Stimulated activated CD4-positive, alpha-beta T cell treated with anti-CD3 and anti-CD28 coated beads, Interleukin-1b, Interleukin-23, amount 100 ng/mL, for 4 hours (primary cell): ENCODE data around the gene ALDOB.
"Not testable (repeated sequence)": the region's sequence is repeated elsewhere in the genome, so short reads cannot be mapped to it uniquely, and the experiment has no call there.

ENCODE experiments used
- DNase-seq, 2 donors: peaks; one replicate each; pipeline ENCODE4 v3.0.0-alpha.2; 2020; ENCODE audit warnings: low read depth in 2 of 2

Gene ALDOB

DNA sequence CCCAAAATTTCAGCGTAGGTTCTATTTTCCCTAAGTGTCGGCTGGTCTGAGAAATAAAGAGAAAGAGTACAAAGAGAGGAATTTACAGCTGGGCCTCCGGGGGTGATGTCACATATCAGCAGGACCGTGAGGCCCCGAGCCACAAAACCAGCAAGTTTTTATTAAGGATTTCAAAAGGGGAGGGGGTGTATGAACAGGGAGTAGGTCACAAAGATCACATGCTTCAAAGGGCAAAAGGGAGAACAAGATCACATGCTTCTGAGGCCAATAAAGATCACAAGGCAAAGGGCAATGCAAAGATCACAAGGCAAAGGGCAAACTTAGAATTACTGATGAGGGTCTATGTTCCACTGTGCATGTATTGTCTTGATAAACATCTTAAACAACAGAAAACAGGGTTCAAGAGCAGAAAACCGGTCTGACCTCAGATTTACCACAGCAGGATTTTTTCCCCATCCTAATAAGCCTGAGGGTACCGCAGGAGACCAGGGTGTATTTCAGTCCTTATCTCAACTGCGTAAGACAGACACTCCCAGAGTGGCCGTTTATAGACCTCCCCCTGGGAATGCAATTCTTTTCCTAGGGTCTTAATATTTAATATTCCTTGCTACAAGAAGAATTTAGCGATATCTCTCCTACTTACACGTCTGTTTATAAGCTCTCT is 50.6 kb downstream of the ALDOB start, which contains the start of gene BAAT:
TSS of gene BAAT (minus strand) at position 134 of the 664 bp plus-strand sequence. CDS start 13,602 bp downstream, outside the sequence.
- DNase-seq = not testable (repeated sequence)

GRCh38 chr9:101383361-101383760 is 52.2 kb downstream of the ALDOB start:
- no peak for DNase-seq

GRCh38 chr9:101381833-101382342 is 53.7 kb downstream of the ALDOB start:
- DNase-seq = no peak

- no peak for DNase-seq
Observed at GRCh38 chr9:101381118-101381517, 54.5 kb downstream of the ALDOB start.

DNA sequence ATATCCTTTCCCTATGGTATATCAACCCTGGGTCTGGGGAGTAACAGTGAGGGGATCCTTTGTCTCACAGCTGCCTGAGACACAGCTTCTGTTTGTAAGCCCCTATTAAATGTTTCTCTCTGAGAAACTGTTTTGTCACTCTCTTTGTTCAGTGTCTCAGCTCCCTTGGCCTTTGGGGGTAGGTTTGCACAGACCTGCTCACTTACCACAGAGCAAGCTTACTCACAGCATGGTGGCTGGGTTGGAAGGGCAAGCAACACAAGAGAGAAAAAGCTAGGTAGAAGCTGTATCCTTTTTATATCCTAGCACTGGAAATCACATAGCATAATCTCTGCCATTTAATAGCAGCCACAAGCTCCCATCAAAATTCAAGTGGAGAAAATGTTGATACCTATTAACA is 55.3 kb downstream of the ALDOB start:
- no peak for DNase-seq

- no peak for DNase-seq
Observed at GRCh38 chr9:101376111-101376848, 59.3 kb downstream of the ALDOB start.

DNA sequence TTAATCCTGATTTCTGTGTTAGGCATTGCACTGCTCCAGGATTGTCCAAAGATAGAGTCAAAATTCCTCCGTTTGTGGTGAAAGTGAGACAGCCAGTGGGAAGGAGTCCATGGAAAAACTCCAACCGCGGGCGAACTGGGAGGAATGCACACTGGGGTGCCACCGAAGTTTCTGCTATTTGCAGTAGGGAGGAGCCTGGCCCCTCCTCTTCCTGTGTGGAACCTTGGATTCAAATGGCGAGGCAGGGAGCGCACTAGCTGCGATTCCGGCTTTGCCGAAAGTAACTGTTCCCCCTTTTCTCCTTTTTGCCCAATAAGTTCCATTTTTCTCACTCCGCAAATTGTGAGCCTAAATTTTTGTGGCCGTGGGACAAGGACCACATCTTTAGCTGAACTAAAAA is 60.0 kb downstream of the ALDOB start:
- no peak for DNase-seq

GRCh38 chr9:101372327-101373118 is 63.1 kb downstream of the ALDOB start:
- no peak for DNase-seq

DNA sequence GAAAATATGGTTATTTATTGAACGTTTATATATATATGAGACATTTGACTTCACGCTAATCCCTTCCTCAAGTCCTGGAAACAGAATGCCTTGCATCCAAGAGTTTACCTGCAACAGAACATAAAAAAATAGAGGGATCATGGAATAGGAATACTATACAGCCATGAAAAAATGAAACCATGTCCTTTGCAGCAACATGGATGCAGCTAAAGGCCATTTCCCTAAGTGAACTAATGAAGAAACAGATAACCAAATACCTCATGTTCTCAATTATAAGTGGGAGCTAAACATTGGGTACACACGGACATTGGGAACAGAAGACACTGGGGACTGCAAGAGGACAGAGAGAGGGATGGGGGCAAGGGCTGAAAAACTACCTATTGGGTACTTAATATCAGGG is 63.8 kb downstream of the ALDOB start:
- no peak for DNase-seq
